GM12891 (cell line): Measurements from ENCODE around the gene PLS1.

ENCODE experiments used
- POLR2A ChIP-seq: IDR thresholded peaks from 2 replicates; pipeline ENCODE4 v1.6.1; 2011; ENCODE audit warnings: low read depth, low read length, control low read depth
- POLR2AphosphoS5 ChIP-seq: IDR thresholded peaks from 2 replicates; pipeline ENCODE4 v1.6.1; 2011; ENCODE audit warnings: low read depth, low read length, control low read depth

- TF ChIP-seq POLR2AphosphoS5 = no peak
- TF ChIP-seq POLR2A = no peak
Measured at GRCh38 chr3:142568393-142569017, 27.7 kb upstream of the PLS1 start.
